HG02870 (cell line): ENCODE measurements around the gene TRPM1.
"Not testable (repeated sequence)": the region's sequence is repeated elsewhere in the genome, so short reads cannot be mapped to it uniquely, and the experiment has no call there.

Experiments used
- ATAC-seq: cut with Tn5 transposase; IDR thresholded peaks from one replicate; pipeline ENCODE4 v1.9.1; 2021; ENCODE audit warnings: mild to moderate bottlenecking, moderate library complexity; ENCODE audit not compliant: unreplicated experiment

Gene TRPM1

DNA sequence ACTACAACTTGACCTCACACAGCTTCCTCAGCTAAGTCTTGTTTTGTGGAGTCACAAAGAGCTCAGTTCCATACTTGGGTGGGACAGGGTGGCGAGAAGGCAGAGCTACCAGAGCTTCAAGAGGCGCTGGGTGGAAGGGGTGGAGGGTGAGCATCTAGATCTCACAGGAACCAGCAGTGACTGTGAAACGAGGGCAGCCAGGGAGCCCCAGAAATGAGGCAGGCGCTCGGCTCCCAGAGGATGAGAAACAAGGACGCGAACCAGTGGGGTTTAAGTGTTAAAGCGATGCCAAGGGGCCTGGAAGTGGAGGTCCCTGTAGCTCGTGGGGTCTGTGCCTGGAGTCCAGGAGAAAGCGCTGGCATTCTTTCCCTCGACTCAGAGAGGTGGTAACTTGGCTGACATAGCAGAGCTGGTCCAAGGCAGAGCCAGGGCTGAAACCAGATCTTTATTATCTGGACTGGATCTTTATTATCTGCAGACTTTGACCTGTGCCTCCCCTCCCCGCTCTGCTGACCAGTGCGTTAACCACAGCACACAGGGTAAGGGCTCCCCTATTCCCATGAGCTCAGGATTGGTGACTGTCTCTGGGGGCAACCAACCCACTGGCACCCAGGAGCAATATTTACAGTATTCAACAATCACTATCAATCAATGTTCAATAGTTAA, 26.2 kb upstream of the TRPM1 start:
- no peak for ATAC-seq

DNA sequence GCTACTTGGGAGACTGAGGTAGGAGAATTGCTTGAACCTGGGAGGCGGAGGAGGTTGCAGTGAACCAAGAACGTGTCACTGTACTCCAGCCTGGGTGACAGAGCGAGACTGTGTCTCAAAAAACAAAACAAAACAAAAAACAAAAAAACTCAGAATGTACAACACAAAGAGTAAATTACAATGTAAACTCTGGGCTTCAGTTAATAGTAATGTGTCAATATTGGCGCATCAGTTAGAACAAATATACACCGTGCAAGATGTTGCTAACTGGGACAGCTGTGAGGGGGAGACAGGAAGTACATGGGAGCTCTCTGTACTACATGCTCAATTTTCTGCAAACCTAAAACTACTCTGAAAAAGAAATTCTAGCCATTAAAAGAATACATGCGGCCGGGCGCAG, 23.5 kb upstream of the TRPM1 start:
- ATAC-seq = no peak

DNA sequence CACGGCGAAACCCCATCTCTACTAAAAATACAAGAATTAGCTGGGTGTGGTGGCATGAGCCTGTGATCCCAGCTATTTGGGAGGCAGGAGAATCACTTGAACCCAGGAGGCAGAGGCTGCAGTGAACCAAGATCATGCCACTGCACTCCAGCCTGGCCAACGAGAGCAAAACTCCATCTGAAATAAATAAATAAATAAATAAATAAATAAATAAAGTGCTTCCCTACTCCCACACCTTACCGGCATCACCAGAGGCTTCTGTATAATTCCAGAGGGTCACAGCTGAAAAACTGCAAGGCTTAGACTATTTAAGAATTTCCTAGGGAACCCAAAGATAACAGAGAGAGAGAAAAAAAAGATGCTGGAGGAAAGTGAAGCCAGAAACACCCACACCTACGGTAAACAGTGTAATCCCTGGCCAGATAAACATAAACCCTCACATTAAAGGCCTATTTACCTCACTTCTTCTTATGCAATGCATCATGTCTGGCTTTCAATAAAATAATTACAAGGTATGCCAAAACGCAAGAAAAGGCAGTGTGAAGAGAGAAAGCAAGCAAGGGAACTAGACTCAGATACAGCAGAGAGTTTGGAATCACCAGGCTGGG, 15.0 kb upstream of the TRPM1 start:
- no peak for ATAC-seq

DNA sequence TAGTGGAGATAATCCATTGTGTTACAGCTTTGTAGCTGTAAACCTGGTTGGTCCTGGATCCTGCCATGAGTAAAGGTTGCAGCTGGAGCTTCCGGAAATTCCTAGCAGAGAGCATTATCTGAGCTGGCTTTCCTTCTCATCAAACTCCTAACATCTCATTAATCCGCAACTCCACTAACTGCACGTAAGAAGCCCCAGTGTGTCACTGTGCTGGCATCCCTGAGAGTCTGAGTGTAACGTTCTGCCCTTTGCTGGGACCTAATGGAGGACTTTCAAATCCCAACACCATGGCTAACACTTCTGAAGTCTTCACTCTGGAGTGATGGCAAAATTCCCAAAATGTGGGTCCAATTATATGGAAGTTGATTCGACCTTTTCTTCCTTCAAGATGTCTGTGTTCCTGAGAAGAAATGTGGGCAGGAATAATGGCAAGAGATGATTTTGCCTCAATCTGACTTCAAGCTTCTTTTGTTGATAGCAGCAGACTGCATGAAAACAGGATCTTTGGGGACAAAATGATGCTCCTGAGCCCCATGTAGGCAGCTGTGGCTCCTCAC, 9.6 kb upstream of the TRPM1 start:
- no peak for ATAC-seq

DNA sequence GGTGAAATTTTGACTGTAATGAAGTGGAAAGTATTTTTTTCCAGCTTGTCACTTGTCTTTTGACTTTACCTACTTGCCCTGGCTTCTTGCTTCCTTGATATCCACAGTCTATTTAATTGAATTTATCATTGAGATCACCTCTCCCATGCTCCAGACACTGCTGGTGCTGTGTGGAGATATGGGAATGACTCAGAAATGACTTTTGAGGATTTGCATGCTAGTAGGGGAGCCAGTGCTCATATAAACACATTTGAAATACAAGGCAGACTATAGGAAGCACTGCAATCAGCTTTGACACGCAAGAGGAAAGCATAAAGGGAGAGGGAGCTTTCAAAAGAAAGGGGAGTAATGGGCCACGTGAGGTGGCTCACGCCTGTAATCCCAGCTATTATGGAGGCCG, 7.3 kb upstream of the TRPM1 start:
- ATAC-seq = no peak

DNA sequence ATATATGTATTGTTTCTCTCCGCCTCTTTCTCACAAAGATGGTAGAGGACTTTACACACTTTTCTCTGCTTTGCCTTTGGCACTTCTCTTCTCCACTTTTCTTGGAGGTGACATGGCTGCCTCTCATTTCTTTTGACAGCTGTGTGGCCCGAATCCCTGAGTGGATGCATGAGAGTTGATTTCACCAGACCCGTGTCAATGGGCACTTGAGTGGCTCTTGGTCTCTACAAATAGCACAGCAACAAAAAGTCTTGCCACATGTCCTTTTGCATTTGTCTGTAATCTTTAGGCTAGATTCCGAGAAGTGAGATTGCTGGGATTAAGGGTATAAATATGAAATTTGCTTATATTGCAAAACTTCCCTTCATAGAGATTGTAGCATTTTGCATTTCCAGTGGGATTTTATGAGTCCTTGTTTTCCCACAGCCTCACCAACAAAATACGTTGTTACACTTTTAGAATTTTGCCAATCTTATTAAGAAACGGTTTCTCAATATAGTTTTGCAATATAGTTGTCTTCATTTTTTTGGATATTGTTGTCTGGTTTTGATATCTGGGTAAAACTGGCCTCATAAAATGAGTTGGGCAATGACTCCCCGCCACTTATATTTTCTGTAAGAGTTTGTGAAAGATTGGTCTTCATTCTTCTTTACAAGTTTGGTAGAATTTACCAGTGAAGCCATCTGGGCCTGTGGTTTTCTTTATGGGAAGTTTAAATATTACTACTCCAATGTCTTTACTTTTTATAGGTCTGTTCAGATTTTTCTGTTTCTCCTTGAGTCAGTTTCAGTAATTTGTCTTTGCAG, 5.2 kb upstream of the TRPM1 start:
- ATAC-seq = no peak

DNA sequence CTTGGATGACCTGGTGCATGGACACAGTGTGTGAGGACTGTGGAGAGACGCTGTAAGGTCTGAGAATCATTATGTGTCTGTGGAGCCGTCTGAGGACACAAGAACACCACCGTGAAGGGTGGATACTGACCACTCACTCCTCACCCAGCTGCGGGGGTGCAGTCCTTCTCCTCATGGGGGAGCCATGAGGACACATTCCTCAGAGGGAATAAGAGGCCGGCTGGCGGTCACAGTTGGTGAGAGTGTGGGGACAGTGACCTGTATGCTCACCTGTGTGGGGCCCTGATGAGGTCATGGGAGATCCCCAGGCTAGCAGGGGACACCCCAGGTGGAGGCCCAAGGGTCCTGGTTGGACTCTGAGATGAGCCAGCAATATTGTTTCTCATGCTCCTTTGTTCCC, 2.5 kb upstream of the TRPM1 start:
- ATAC-seq = no peak

DNA sequence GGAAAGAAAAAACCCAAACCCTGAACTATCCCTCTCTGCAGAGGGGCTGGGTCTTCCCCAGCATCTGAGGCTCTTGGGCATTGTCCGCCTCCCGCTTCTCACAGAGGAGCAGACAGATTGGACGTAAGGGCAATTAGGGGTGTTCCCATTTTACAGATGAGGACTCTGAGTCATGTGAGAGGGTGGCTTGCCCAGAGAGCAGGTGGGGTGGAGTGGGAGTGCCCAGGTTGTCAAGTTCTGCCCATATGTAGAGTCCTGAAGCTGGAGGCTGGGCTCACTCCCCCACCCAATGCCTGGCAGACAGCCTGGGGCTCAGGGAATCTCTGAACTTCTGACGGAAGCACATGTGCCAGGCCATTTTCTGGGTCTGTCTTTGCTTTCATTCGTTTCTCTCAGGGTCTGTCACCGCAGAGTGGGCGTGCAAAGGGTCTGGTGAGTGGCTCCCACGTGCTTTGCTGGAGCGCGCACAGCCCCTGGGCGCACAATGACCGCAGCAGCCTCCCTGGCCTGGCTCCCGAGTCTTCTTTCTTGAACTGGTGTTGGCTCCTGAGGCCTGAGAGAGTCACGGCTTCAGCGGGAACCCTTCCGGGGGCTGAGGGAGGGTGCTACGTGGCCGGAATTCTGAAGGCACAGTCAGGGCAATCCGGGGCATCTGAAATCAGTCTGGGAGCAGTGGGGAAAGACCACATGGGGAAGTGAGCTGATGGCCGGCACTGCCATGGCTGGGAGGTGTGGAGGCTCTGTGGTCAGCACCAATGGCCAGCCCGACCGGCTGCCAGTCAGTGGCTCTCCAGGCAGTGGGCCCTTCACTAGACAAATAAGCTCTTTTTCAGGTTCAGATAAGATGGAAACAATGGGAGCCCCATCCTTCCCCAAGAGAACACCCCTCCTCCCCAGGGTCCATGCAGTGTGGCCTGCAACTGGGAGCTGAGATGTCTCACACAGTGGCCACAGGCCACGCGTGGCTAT, 1.1 kb upstream of the TRPM1 start:
- ATAC-seq = no peak

DNA sequence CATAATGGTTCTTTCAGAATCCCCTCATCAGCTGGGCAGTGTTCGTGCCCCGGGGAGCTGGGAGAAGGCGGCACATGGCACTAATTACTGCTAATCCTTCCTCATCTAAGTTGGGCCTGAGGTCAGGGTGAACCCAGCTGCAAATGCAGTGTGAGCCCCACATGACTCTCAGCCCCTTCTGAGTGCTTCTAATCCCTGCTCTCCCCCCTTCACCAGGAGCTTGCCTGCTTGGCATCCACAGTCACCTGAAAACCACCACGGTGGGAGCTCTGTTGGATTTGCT, 455 bp upstream of the TRPM1 start:
- ATAC-seq = no peak

DNA sequence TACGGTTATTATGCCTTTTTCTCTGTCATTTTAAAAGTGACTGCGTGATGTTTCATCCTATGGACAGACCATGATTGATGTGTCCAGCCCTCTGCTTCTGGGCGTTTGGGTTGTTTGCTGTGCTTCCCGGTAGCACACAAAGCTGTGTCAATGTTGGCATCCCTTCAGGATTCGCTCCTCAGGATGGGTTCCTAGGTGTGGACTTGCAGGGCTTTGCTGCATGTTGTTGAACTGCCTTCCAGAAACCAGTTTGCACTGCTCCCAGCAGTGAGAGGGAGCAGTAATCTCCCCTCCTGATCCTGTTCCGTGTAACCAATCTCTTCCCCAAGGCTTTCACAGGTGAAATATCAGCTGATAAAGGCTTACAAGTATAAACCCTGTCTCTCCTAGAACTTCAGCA, 787 bp downstream of the TRPM1 start:
- no peak for ATAC-seq

DNA sequence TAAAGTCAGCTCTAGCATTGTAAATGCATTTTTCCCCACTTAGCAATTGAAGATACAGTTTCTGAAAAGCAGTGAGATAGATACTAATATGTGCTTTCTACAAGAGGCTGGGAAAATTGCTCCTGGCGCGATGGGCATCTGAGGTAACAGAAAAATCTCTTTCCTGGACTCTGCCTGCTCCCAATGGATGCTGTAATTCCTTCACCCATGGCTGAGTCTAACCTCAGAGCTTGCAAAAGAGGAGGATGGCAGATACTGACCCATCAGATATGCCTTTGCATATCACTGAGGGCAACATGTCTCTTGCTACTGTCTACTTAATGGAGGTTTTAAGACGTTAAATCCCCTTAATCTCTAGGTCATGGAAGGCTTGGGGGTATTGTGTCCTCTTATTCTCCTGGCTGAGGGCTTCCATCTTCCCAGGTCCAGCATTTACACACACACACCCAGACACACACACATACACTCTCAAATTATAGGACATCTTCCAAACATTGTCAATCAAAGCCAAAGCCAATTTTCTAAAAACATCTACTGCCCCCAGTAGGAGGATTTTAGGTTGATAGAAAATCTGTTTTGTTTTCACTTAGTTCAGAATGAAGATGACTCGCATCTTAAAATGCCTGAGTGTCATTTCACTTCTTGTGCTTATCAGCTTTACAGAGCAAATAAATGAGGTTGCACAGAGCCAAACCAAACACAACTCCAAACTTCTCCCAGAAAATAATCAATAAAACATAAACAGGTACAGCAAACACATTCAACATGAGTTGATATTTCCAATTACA, 2.4 kb downstream of the TRPM1 start:
- ATAC-seq = no peak

DNA sequence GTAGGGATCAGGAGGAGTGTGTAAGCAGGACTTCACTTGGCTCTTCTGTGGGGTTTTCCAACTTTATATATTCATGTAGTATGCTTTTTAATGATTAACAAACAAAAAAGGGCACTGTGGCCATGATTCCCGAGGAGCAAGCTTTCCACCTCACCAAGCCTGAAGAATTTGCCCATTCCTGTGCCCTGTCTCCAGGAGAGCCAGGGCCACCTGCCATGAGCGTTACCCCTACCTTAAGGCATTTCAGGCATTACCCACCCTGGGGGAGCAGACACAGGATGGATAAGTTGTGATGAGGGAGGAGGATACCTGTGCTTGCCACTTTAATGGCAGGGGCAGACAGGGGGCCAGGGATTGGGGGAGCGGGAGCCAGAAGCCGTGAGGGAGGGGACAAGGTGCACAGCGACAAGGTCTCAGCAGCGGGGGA, 3.0 kb downstream of the TRPM1 start:
- ATAC-seq = no peak

DNA sequence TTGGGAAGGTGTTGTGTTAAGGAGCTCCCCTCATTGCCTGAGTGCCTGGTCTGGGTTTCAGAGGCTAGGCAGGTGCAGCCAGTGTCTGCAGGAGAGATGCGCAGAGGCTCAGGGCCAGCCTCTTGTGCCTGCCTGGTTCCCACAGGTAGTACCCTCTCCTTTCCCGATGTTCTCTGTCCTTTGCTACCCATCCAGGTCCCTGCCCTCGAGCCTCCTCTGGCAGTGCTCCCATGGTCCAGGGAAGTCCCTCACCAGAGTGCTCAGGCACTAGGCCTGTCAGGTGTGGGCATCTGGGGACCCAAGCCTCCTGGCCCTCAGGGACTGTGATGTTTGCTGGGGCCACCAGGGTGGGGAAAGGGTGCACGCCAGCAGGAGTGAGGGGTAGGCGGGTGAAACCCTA, 5.0 kb downstream of the TRPM1 start:
- no peak for ATAC-seq

DNA sequence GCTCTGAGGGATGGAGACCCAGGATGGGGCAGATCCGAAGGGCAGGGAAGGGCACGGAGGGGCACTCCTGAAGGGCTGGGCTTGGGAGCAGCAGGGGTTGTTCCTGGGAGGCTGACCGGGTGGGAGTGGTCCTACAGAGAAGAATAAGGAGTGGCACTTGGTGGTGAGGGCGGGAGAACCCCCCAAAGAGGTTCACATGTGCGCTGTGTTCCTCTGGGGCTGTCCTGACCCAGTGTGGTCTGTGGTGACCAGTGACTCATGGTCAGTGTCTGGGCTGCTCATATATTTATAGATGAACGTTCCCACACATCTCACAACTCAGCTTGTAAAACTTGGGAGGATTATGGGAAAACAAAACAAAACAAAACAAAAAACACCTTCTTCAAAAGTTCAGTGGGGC, 10.0 kb downstream of the TRPM1 start:
- no peak for ATAC-seq

DNA sequence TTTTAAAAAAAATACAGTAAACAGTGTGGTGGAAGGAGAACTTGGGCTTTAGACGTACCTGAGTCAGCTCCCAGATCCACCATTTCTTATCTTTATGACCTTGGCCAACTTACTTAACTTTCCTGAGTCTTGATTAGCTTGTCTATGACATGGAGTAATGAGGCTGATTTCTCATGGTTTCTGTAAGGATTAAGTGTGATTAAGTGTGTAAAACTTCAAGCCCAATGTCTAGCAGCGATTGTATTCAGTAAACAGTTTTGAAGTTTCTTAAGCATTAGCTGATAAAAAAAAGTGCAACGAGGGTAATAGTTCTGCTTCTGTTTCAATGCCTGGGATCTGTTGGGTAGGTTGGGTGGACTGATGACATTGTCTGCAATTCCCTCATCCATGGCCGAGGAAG, 10.8 kb downstream of the TRPM1 start:
- no peak for ATAC-seq

DNA sequence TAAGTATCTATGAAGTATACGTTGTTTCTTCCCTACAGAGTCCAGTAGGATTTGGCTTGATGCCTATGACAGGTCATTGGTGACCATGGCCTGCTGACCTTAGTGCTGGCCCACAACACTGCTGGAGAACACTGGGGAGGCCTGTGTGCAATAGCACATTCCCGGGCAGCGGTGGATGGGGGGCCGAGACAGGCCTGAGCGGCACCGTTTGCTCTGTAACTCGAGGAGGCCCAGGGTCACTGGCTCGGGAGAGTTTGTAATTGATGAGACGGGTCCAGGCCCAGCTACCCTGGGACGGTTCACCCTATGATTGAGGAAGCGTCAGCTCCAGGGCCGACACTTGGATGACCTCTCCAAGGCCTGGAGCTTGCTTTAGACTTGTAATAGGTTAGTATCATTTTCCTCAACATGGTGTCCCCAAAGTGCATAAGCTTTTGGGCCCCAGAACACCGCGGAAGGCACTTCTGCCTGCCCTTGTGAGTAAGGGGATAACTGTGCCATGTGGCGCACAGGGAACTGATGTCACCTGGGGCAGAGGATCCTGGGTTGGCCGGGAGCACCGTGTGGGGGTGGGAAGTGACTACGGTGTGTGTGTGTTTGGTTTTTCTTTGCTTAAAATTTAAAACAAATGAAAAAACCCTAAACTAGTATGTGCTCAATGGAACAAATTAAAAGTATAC, 12.0 kb downstream of the TRPM1 start:
- no peak for ATAC-seq

DNA sequence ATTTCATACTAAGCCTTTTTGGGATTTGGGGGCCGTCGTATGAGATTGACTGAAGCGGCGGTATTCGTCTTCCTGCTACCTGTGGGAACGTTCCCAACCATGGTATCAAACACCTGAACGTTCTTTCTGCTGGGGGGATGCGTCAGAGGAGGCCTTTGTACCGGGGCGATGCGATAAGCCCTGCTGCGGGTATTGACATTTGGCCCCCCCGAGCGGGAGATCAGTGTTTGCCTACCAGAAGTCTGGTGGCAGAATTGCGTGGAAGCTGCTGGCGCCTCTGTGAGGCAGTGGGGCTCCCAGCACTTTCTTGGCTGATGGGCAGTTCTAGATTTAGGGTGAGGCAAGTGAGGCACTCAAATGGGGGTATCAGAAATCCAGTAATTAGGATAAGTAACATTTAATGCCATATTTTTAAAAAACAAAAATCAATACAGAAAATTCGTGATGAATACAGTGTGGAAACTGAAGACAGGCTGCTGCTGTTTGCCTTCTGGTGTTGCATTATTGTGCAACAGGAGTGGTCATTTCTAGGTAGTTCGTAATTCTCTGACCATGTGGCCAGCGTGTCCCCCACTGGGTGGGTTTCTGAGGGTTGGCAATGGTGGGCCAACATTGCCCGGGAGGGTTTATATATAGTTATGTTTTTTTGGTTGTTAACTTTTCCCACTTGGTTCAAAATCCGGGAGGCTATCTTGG, 12.7 kb downstream of the TRPM1 start:
- no peak for ATAC-seq

DNA sequence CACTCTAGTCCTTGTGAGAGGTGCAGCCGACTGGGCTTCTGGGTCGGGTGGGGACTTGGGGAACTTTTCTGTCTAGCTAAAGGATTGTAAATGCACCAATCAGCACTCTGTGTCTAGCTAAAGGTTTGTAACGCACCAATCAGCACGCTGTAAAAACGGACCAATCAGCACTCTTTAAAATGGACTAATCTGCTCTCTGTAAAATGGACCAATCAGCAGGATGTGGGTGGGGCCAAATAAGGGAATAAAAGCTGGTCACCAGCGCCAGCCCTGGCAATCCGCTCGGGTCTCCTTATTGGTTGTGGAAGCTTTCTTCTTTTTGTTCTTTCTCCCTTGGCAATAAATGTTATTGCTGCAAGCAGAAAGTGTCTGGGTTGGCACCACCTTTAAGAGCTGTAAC, 13.5 kb downstream of the TRPM1 start:
- not testable (repeated sequence) for ATAC-seq

DNA sequence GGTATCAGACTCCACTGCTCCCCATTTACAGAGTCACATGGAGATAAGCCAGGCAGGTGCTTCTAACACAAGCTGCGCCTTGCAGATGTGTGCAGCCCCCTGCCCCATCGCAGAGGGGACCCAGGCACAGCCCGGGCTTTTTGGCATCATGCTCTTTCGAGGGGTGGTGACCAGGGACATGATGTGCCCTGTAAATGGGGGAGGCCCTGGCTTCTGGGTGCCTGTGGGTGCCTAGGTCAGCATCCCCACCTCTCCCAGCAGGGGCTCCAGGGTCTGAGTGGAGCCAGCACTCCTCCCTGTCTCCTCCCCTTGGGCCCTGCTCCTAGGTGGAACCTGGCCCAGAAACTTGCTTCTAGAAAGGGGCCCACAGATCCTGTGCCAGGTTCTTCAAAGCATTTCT, 15.2 kb downstream of the TRPM1 start:
- no peak for ATAC-seq
